HepG2 (cell line): ENCODE data around the gene C11orf24. TPM values are rescaled to one million over a fixed set of nuclear protein-coding genes. Genes with fewer than 3 reads are reported as not detected.

ENCODE experiments used
- ATRX ChIP-seq: sonication (generic); formaldehyde crosslinking; IDR thresholded peaks from 2 replicates; pipeline ENCODE4 v1.4.0; 2020; ENCODE audit warnings: missing genetic modification reagents, borderline replicate concordance
- FOXJ3 ChIP-seq: sonication (generic); formaldehyde crosslinking; IDR thresholded peaks from 2 replicates; pipeline ENCODE4 v1.4.0; 2020; ENCODE audit warnings: missing genetic modification reagents, mild to moderate bottlenecking, borderline replicate concordance
- MLXIP ChIP-seq: sonication (generic); formaldehyde crosslinking; IDR thresholded peaks from 2 replicates; pipeline ENCODE4 v1.9.0; 2021; ENCODE audit warnings: missing genetic modification reagents, borderline replicate concordance
- REPIN1 ChIP-seq: sonication (generic); formaldehyde crosslinking; IDR thresholded peaks from 2 replicates; pipeline ENCODE4 v1.8.0; 2022; ENCODE audit warnings: missing genetic modification reagents, low read depth, mild to moderate bottlenecking, borderline replicate concordance
- SKI ChIP-seq: fragments of 450-650 bp; IDR thresholded peaks from one replicate; pipeline ENCODE4 v1.6.1; 2018; ENCODE audit warnings: mild to moderate bottlenecking; ENCODE audit not compliant: partially characterized antibody
- ZNF281 ChIP-seq: sonication (generic); formaldehyde crosslinking; IDR thresholded peaks from 2 replicates; pipeline ENCODE4 v1.4.0; 2020; ENCODE audit warnings: missing genetic modification reagents, borderline replicate concordance
- ZNF331 ChIP-seq: sonication (generic); formaldehyde crosslinking; IDR thresholded peaks from 2 replicates; pipeline ENCODE4 v1.4.0; 2020; ENCODE audit warnings: missing genetic modification reagents
- ZNF557 ChIP-seq: sonication (generic); formaldehyde crosslinking; IDR thresholded peaks from 2 replicates; pipeline ENCODE4 v1.4.0; 2020; ENCODE audit warnings: missing genetic modification reagents
- ZNF570 ChIP-seq: sonication (generic); formaldehyde crosslinking; IDR thresholded peaks from 2 replicates; pipeline ENCODE4 v1.4.0; 2020; ENCODE audit warnings: mild to moderate bottlenecking, missing genetic modification reagents, borderline replicate concordance
- ZNF674 ChIP-seq: sonication (generic); formaldehyde crosslinking; IDR thresholded peaks from 2 replicates; pipeline ENCODE4 v1.5.0; 2020; ENCODE audit warnings: low read depth, mild to moderate bottlenecking, missing genetic modification reagents
- polyA plus RNA-seq, 8 experiments: library from polyadenylated mRNA; depleted of rRNA in 3 of 8; stranded (reverse) in 7 of 8; unstranded in 1 of 8; fragments of >200 nt; fragmentation: Illumina TruSeq in 4 of 8; extraction: Trizol in 4 of 8; gene quantifications; 2 replicates each; pipeline versions ENCODE4 v1.2.1 to v1.2.3, GENCODE V29; 2011 to 2016; ENCODE audit warnings: low read depth in 4 of 8, missing spikeins in 1 of 8, mixed read lengths in 1 of 8; ENCODE audit not compliant: insufficient read depth in 1 of 8
- total RNA-seq, 5 experiments: library from RNA; depleted of rRNA; stranded (reverse); fragments of >200 nt; fragmentation: Illumina TruSeq; extraction: Trizol; gene quantifications; 2 replicates each; pipeline ENCODE4 v1.2.3, GENCODE V29; 2016; ENCODE audit warnings: low read depth in 1 of 5
- TF ChIP-seq, protein P1 (sequence below): sonication (generic); formaldehyde crosslinking; IDR thresholded peaks from 2 replicates; pipeline ENCODE4 v1.5.0; 2020; ENCODE audit warnings: mild to moderate bottlenecking, missing genetic modification reagents

C11orf24 gene
- total and polyA plus RNA-seq, 2 of the 13 experiments (the other 11 are each of a cell fraction or from before 2014, with no cell fraction given) = 52.9 to 55.5 TPM

- TF ChIP-seq MLXIP (CRISPR knock-in tag) = no peak
- TF ChIP-seq REPIN1 (CRISPR knock-in tag) = no peak
- no peak for TF ChIP-seq ZNF674 (CRISPR knock-in tag)
- TF ChIP-seq SKI = no peak
- TF ChIP-seq ZNF570 (CRISPR knock-in tag) = no peak
- TF ChIP-seq ZNF281 (CRISPR knock-in tag) = no peak
- TF ChIP-seq ZNF557 = no peak
- no peak for TF ChIP-seq ZNF331 (CRISPR knock-in tag)
- no peak for TF ChIP-seq FOXJ3
- TF ChIP-seq, protein P1, sequence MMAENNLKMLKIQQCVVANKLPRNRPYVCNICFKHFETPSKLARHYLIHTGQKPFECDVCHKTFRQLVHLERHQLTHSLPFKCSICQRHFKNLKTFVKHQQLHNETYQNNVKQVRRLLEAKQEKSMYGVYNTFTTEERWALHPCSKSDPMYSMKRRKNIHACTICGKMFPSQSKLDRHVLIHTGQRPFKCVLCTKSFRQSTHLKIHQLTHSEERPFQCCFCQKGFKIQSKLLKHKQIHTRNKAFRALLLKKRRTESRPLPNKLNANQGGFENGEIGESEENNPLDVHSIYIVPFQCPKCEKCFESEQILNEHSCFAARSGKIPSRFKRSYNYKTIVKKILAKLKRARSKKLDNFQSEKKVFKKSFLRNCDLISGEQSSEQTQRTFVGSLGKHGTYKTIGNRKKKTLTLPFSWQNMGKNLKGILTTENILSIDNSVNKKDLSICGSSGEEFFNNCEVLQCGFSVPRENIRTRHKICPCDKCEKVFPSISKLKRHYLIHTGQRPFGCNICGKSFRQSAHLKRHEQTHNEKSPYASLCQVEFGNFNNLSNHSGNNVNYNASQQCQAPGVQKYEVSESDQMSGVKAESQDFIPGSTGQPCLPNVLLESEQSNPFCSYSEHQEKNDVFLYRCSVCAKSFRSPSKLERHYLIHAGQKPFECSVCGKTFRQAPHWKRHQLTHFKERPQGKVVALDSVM (CRISPR knock-in tag) = no peak
- no peak for TF ChIP-seq ATRX
Measured at GRCh38 chr11:68271023-68271780, 571 bp downstream of the C11orf24 start (continued).
